Neuronal stem cell (in vitro differentiated cells): ENCODE data around the gene SNCA.

ENCODE experiments used
- DNase-seq: peaks from one replicate; pipeline ENCODE4 v3.0.0-alpha.2; 2013; ENCODE audit warnings: low spot score
- H2AFZ ChIP-seq: one replicate; pipeline ENCODE4 v1.6.1; 2013; ENCODE audit warnings: mild to moderate bottlenecking, low read length, inconsistent platforms
- H2AK5ac ChIP-seq: 2 replicates; pipeline ENCODE4 v1.6.1; 2013; ENCODE audit warnings: low read depth, mild to moderate bottlenecking, inconsistent platforms, low read length, moderate library complexity, mixed read lengths
- H2BK120ac ChIP-seq: 2 replicates; pipeline ENCODE4 v1.6.1; 2013; ENCODE audit warnings: low read depth, mild to moderate bottlenecking, inconsistent platforms, low read length, moderate library complexity, mixed read lengths
- H2BK12ac ChIP-seq: one replicate; pipeline ENCODE4 v1.6.1; 2013; ENCODE audit warnings: low read length, inconsistent platforms
- H2BK15ac ChIP-seq: 2 replicates; pipeline ENCODE4 v1.6.1; 2013; ENCODE audit warnings: mild to moderate bottlenecking, low read length, inconsistent platforms, mixed read lengths
- H2BK5ac ChIP-seq: one replicate; pipeline ENCODE4 v1.6.1; 2013; ENCODE audit warnings: inconsistent platforms, mild to moderate bottlenecking, low read length, moderate library complexity
- H3K14ac ChIP-seq: one replicate; pipeline ENCODE4 v1.6.1; 2013; ENCODE audit warnings: low read length, inconsistent platforms
- H3K18ac ChIP-seq: 2 replicates; pipeline ENCODE4 v1.6.1; 2013; ENCODE audit warnings: low read length, inconsistent platforms
- H3K23ac ChIP-seq: 2 replicates; pipeline ENCODE4 v1.6.1; 2013; ENCODE audit warnings: low read depth, mild to moderate bottlenecking, mixed read lengths, low read length, inconsistent platforms; ENCODE audit not compliant: poor library complexity
- H3K27ac ChIP-seq: replicated peaks from 3 replicates; pipeline ENCODE4 v1.5.1; 2013; ENCODE audit warnings: low read length, inconsistent platforms
- H3K27me3 ChIP-seq, 3 experiments: 2 replicates each; pipeline ENCODE4 v1.6.1; 2013; ENCODE audit warnings: low read length in 3 of 3, mild to moderate bottlenecking in 2 of 3, inconsistent platforms in 1 of 3, low read depth in 1 of 3, mixed read lengths in 1 of 3, moderate library complexity in 1 of 3; ENCODE audit not compliant: control insufficient read depth in 3 of 3, insufficient read depth in 3 of 3
- H3K36me3 ChIP-seq, 2 donors: replicated peaks in 1 of 2; 2 replicates each; pipeline ENCODE4 v1.6.1; 2013; ENCODE audit warnings: low read length in 2 of 2; ENCODE audit not compliant: control insufficient read depth in 2 of 2, insufficient read depth in 2 of 2
- H3K4ac ChIP-seq: 2 replicates; pipeline ENCODE4 v1.6.1; 2013; ENCODE audit warnings: inconsistent platforms, mild to moderate bottlenecking, low read length, moderate library complexity
- H3K4me1 ChIP-seq, 2 donors: 1 replicate in 1 of 2; 2 replicates in 1 of 2; pipeline ENCODE4 v1.6.1; 2013; ENCODE audit warnings: low read length in 2 of 2, low read depth in 1 of 2; ENCODE audit not compliant: control insufficient read depth in 2 of 2, insufficient read depth in 1 of 2
- H3K4me2 ChIP-seq: one replicate; pipeline ENCODE4 v1.6.1; 2013; ENCODE audit warnings: mild to moderate bottlenecking, low read length, inconsistent platforms; ENCODE audit not compliant: insufficient read depth, poor library complexity, severe bottlenecking
- H3K4me3 ChIP-seq, 2 donors: 2 replicates each; pipeline ENCODE4 v1.5.1; 2013; ENCODE audit warnings: low read length in 2 of 2, mild to moderate bottlenecking in 2 of 2, inconsistent platforms in 1 of 2, moderate library complexity in 1 of 2
- H3K79me1 ChIP-seq: one replicate; pipeline ENCODE4 v1.6.1; 2013; ENCODE audit warnings: low read depth, mild to moderate bottlenecking, inconsistent platforms, low read length, moderate library complexity
- H3K9ac ChIP-seq: one replicate; pipeline ENCODE4 v1.6.1; 2013; ENCODE audit warnings: mild to moderate bottlenecking, low read depth, low read length, inconsistent platforms; ENCODE audit not compliant: poor library complexity
- H3K9me3 ChIP-seq, 2 donors: replicated peaks in 1 of 2; 2 replicates each; pipeline versions ENCODE3 to v1.6.1; 2013; ENCODE audit warnings: low read length in 2 of 2, mild to moderate bottlenecking in 2 of 2, inconsistent platforms in 1 of 2, low read depth in 1 of 2, mixed read lengths in 1 of 2, moderate library complexity in 1 of 2; ENCODE audit not compliant: control insufficient read depth in 2 of 2, insufficient read depth in 1 of 2
- H4K8ac ChIP-seq: one replicate; pipeline ENCODE4 v1.6.1; 2013; ENCODE audit warnings: low read depth, mild to moderate bottlenecking, inconsistent platforms, low read length, moderate library complexity
- H4K91ac ChIP-seq: one replicate; pipeline ENCODE4 v1.6.1; 2013; ENCODE audit warnings: low read length, low read depth, mild to moderate bottlenecking, inconsistent platforms; ENCODE audit not compliant: poor library complexity
- WGBS, 2 donors: extraction: QIAGEN DNeasy Blood & Tissue Kit; methylation state at CpG; one replicate each; pipeline ENCODE4 v1.1.7; 2013; ENCODE audit warnings: missing lambda C conversion rate in 2 of 2, mixed read lengths in 1 of 2; ENCODE audit not compliant: insufficient read length in 2 of 2, insufficient replicate concordance in 1 of 2; ENCODE audit errors: extremely low coverage in 2 of 2; 5-methylcytosine and 5-hydroxymethylcytosine counted together

The SNCA gene

DNA sequence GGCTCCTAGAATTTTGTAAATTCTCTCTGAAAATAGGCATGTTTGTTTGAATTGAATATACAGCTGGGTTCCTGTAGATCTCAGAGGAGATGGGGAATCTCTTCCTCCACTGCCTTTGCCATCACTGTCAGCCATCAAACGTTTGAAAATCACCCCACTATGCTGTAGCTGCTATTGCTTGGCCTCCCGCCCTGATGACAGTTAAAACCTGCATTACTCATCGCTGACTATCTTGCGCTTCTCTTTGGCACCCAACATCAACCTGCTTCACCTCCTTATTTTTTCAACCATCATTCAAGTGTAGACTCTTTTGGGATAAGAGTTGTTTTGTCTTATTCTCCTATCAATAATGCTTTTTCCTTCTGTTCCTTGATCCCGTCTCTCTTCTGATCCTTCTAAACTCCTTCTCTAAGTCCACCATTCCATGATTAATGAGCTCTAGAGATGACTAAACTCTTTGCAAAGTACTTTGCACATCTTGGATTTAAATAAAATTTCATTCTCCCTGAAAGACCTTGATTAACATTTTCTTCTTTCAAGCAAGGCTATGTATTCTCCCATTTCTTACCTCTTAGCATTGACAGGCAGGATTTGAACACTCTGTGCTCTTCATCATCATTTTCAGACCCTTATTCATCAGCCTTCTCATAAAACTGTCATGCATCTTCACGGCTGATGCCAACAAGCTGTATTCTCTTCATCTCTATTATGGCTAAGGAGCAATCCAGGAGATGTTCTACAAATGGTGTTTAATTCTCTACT lies 133.0 kb downstream of the SNCA start:
- Histone ChIP-seq H3K4me2 (no peak overlapping the region), H3K27me3 (no peaks in the 10 kb centered on the region), H2BK12ac (no peak overlapping the region), H2AK5ac (no peak overlapping the region), H2BK5ac (no peak overlapping the region), H3K14ac (no peak overlapping the region), H3K4ac (no peak overlapping the region), H3K4me3 (no peak overlapping the region), H3K4me1 (peaks cover 2 to 4% of the 10 kb centered on the region in 2 donors), H2AFZ (no peak overlapping the region), H3K18ac (no peak overlapping the region), H3K9ac (no peak overlapping the region), H3K23ac (no peak overlapping the region), H3K27ac (no peak overlapping the region), H4K91ac (no peak overlapping the region), H2BK120ac (no peak overlapping the region), H2BK15ac (no peak overlapping the region), H3K79me1 (no peaks in the 10 kb centered on the region), H3K9me3 (peaks cover 3 to 5% of the 10 kb centered on the region in 2 donors), H4K8ac (no peak overlapping the region), H3K36me3 (no peaks in the 10 kb centered on the region)
- DNase-seq = no peak
- WGBS, 2 donors = no CpG with 5 or more reads among the region's 6 CpGs

GRCh38 chr4:89700766-89701423 lies 136.1 kb downstream of the SNCA start:
- H2AK5ac ChIP-seq = no peak overlapping the region
- no peak overlapping the region for H4K91ac ChIP-seq
- WGBS, 2 donors = no CpG with 5 or more reads among the region's 1 CpG
- H3K4ac ChIP-seq = no peak overlapping the region
- peaks cover 0 to 3% of the 10 kb centered on the region in 2 donors for H3K9me3 ChIP-seq
- H2AFZ ChIP-seq = no peak overlapping the region
- H2BK12ac ChIP-seq = no peak overlapping the region
- no peaks in the 10 kb centered on the region for H3K36me3 ChIP-seq
- H2BK5ac ChIP-seq = no peak overlapping the region
- no peak overlapping the region for H3K18ac ChIP-seq
- no peak overlapping the region for H3K4me3 ChIP-seq
- no peak overlapping the region for H3K27ac ChIP-seq
- H3K27me3 ChIP-seq = no peaks in the 10 kb centered on the region
- H3K4me2 ChIP-seq = no peak overlapping the region
- H2BK15ac ChIP-seq = no peak overlapping the region
- H3K14ac ChIP-seq = no peak overlapping the region
- H4K8ac ChIP-seq = no peak overlapping the region
- no peak overlapping the region for H2BK120ac ChIP-seq
- H3K4me1 ChIP-seq = no peaks in the 10 kb centered on the region
- no peak for DNase-seq
- H3K9ac ChIP-seq = no peak overlapping the region
- no peaks in the 10 kb centered on the region for H3K79me1 ChIP-seq
- no peak overlapping the region for H3K23ac ChIP-seq

DNA sequence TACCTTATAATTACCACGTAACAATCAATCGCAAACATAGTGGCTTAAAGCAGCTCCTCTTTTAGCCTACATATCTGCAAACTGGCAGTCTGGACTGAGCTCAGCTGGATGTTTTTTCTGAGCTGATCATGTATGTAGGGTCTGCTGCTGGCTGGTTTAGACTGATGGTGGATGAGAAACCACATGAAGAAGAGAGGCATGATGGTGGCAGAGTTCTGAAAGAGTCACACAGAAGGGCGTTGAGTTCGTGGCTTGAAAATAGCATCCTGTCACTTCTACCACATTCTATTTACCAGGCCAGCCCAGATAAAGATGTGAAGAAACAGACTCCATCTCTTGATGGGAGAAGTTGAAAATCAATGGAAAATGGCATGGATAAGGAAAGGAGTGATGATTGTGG lies 151.3 kb downstream of the SNCA start:
- no CpG with 5 or more reads among the region's 4 CpGs for WGBS, 2 donors
- no peak overlapping the region for H3K18ac ChIP-seq

DNA sequence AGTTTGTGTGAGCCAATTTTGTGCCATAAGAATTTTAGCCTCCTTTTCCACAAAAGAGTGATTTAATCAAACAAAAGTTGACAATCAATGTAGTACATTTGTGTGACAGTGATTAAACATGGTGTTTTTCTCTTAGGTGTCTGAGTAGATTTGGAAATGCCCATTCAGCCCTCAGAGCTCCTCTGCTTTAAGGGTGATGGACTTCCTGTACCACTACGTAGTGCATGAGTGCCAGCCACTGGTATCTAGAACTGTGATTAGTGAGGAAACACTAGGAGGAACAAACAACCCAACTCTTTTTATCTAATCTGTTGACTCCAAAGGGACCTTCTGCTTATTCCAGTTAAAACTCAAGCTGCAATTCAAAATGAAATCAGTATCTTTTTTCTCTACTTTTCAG lies 151.7 kb downstream of the SNCA start:
- H2BK15ac ChIP-seq = no peak overlapping the region
- H4K8ac ChIP-seq = no peak overlapping the region
- H2AFZ ChIP-seq = no peak overlapping the region
- H4K91ac ChIP-seq = no peak overlapping the region
- peaks cover 0 to 2% of the 10 kb centered on the region in 2 donors for H3K9me3 ChIP-seq
- no peak overlapping the region for H3K4me3 ChIP-seq
- H3K4me2 ChIP-seq = no peak overlapping the region
- no peak overlapping the region for H3K18ac ChIP-seq
- H3K79me1 ChIP-seq = no peaks in the 10 kb centered on the region
- H3K4ac ChIP-seq = no peak overlapping the region
- H3K27me3 ChIP-seq = no peaks in the 10 kb centered on the region
- WGBS, 2 donors = no CpG with 5 or more reads among the region's 1 CpG
- H3K14ac ChIP-seq = no peak overlapping the region
- H2BK5ac ChIP-seq = no peak overlapping the region
- no peaks in the 10 kb centered on the region for H3K4me1 ChIP-seq
- no peak for DNase-seq
- no peak overlapping the region for H3K23ac ChIP-seq
- H2BK12ac ChIP-seq = no peak overlapping the region
- no peak overlapping the region for H2AK5ac ChIP-seq
- H3K36me3 ChIP-seq = peaks cover 0 to 2% of the 10 kb centered on the region in 2 donors
- H2BK120ac ChIP-seq = no peak overlapping the region
- H3K9ac ChIP-seq = no peak overlapping the region
- H3K27ac ChIP-seq = no peak overlapping the region

More for the DNA sequence above, 151.3 kb downstream of the SNCA start:
- H3K79me1 ChIP-seq = no peaks in the 10 kb centered on the region
- H3K4me2 ChIP-seq = no peak overlapping the region
- H3K9me3 ChIP-seq = peaks cover 0 to 2% of the 10 kb centered on the region in 2 donors
- H3K36me3 ChIP-seq = peaks cover 0 to 2% of the 10 kb centered on the region in 2 donors
- no peak overlapping the region for H3K27ac ChIP-seq
- DNase-seq = no peak
- H3K4ac ChIP-seq = no peak overlapping the region
- H3K14ac ChIP-seq = no peak overlapping the region
- H3K4me3 ChIP-seq = no peak overlapping the region
- H3K4me1 ChIP-seq = no peaks in the 10 kb centered on the region
- H4K8ac ChIP-seq = no peak overlapping the region
- no peak overlapping the region for H2BK12ac ChIP-seq
- H3K9ac ChIP-seq = no peak overlapping the region
- H2BK15ac ChIP-seq = no peak overlapping the region
- H3K23ac ChIP-seq = no peak overlapping the region
- no peak overlapping the region for H2BK120ac ChIP-seq
- H2BK5ac ChIP-seq = no peak overlapping the region
- no peak overlapping the region for H4K91ac ChIP-seq
- H3K27me3 ChIP-seq = no peaks in the 10 kb centered on the region
- H2AK5ac ChIP-seq = no peak overlapping the region
- H2AFZ ChIP-seq = no peak overlapping the region
